CD4-positive, alpha-beta T cell (primary cell): ENCODE measurements around the gene TH. TPM values are rescaled to one million over a fixed set of nuclear protein-coding genes. Genes with fewer than 3 reads are reported as not detected.

Experiments used
- ATAC-seq: fragments of 200-7000 bp; cut with Tn5 transposase; one replicate; pipeline ENCODE4 v1.10.0; 2022; ENCODE audit warnings: mild to moderate bottlenecking; ENCODE audit not compliant: poor library complexity
- CTCF ChIA-PET: fragments of 350-600 bp; sonication (Branson Sonifier 250); formaldehyde crosslinking; loops from one replicate; lab custom pipeline; 2021; ENCODE audit warnings: antibody characterized with exemption, inconsistent platforms; lab: Charles Lee
- POLR2A ChIA-PET: fragments of 350-600 bp; sonication (Branson Sonifier 250); formaldehyde crosslinking; loops from one replicate; lab custom pipeline; 2021; ENCODE audit warnings: antibody characterized with exemption, inconsistent platforms; lab: Charles Lee
- DNase-seq, 14 experiments: peaks; one replicate each; pipeline ENCODE4 v3.0.0-alpha.2; 2013 to 2020; ENCODE audit warnings: mixed read lengths in 2 of 14
- H3K27ac ChIP-seq, 2 donors: one replicate each; pipeline versions ENCODE4 v1.5.1 to v1.7.0; 2013; ENCODE audit warnings: low read length in 2 of 2, low read depth in 1 of 2, mild to moderate bottlenecking in 1 of 2
- H3K27me3 ChIP-seq, 2 experiments: 1 replicate in 1 of 2; 2 replicates in 1 of 2; pipeline versions ENCODE4 v1.6.1 to v1.7.0; 2013; ENCODE audit warnings: low read length in 2 of 2, control low read depth in 1 of 2, mild to moderate bottlenecking in 1 of 2, moderate library complexity in 1 of 2; ENCODE audit not compliant: insufficient read depth in 2 of 2, control insufficient read depth in 1 of 2
- H3K36me3 ChIP-seq: one replicate; pipeline ENCODE4 v1.6.1; 2013; ENCODE audit warnings: low read length, control low read depth; ENCODE audit not compliant: insufficient read depth
- H3K4me1 ChIP-seq: one replicate; pipeline ENCODE4 v1.6.1; 2013; ENCODE audit warnings: low read length, control low read depth; ENCODE audit not compliant: insufficient read depth
- H3K4me3 ChIP-seq: one replicate; pipeline ENCODE4 v1.5.1; 2013; ENCODE audit warnings: mild to moderate bottlenecking, low read length, moderate library complexity
- H3K9me3 ChIP-seq, 2 experiments: 1 replicate in 1 of 2; 2 replicates in 1 of 2; pipeline versions ENCODE4 v1.6.1 to v1.7.0; 2013; ENCODE audit warnings: low read length in 2 of 2, mild to moderate bottlenecking in 2 of 2, control low read depth in 1 of 2, moderate library complexity in 1 of 2; ENCODE audit not compliant: control insufficient read depth in 1 of 2, insufficient read depth in 1 of 2
- H3K27ac Mint-ChIP-seq: one replicate; pipeline ENCODE4 v1.8.0; 2020; ENCODE audit warnings: mixed read lengths
- H3K27me3 Mint-ChIP-seq: one replicate; pipeline ENCODE4 v1.8.0; 2021; ENCODE audit warnings: mixed read lengths
- H3K36me3 Mint-ChIP-seq: one replicate; pipeline ENCODE4 v1.8.0; 2021; ENCODE audit warnings: low read depth, mixed read lengths
- H3K4me1 Mint-ChIP-seq: one replicate; pipeline ENCODE4 v1.8.0; 2021; ENCODE audit warnings: low read depth, mixed read lengths
- H3K4me3 Mint-ChIP-seq: one replicate; pipeline ENCODE4 v1.8.0; 2020; ENCODE audit warnings: mild to moderate bottlenecking, mixed read lengths
- H3K9me3 Mint-ChIP-seq: one replicate; pipeline ENCODE4 v1.8.0; 2020; ENCODE audit warnings: mixed read lengths
- CTCF ChIP-seq: fragments of 200-600 bp; IDR thresholded peaks from one replicate; pipeline ENCODE4 v1.8.0; 2022; ENCODE audit warnings: antibody characterized with exemption, mild to moderate bottlenecking
- intact Hi-C, 2 experiments: fragments of 100-400 bp; cut with DNase I in 1 of 2; cut with micrococcal nuclease in 1 of 2; formaldehyde crosslinking; loops; one replicate each; pipeline versions ENCODE4 v1.15.1 to v1.9.0; 2023 to 2025; cut with DNase I, micrococcal nuclease
- total RNA-seq, 174 experiments: library from RNA in 2 of 174; stranded (reverse) in 2 of 174; gene quantifications; one replicate each; pipeline ENCODE4 v1.2.3 and lab custom pipeline; 2021 to 2026

TH gene
- total RNA-seq, 2 experiments from 2014 or later = not detected

GRCh38 chr11:2168286-2169004 lies 3.2 kb downstream of the TH start:
- no peak for DNase-seq
- no peak for ATAC-seq
- H3K27ac Mint-ChIP-seq = no peak overlapping the region
- H3K4me1 Mint-ChIP-seq = no peaks in the 10 kb centered on the region
- no peaks in the 10 kb centered on the region for H3K9me3 Mint-ChIP-seq
- Histone ChIP-seq H3K27me3 (peaks cover 0 to 12% of the 10 kb centered on the region in 2 experiments), H3K27ac (no peak overlapping the region), H3K36me3 (no peaks in the 10 kb centered on the region), H3K9me3 (peaks cover 0 to 10% of the 10 kb centered on the region in 2 experiments), H3K4me1 (peaks cover 5% of the 10 kb centered on the region), H3K4me3 (no peak overlapping the region)
- H3K36me3 Mint-ChIP-seq = no peaks in the 10 kb centered on the region
- no peak for TF ChIP-seq CTCF
- ChIA-PET POLR2A (no interaction called here), CTCF (no interaction called here)
- H3K27me3 Mint-ChIP-seq = peaks cover 5% of the 10 kb centered on the region
- intact Hi-C loops = no loop called here
- no peak overlapping the region for H3K4me3 Mint-ChIP-seq

GRCh38 chr11:2167141-2168045 lies 4.2 kb downstream of the TH start:
- intact Hi-C loops = no loop called here
- no peak overlapping the region for H3K27ac ChIP-seq
- Mint-ChIP-seq H3K27ac (no peak overlapping the region), H3K4me1 (no peaks in the 10 kb centered on the region), H3K9me3 (no peaks in the 10 kb centered on the region), H3K36me3 (no peaks in the 10 kb centered on the region), H3K27me3 (peaks cover 12% of the 10 kb centered on the region), H3K4me3 (no peak overlapping the region)
- no peak for TF ChIP-seq CTCF
- DNase-seq (no peak), ATAC-seq (no peak)
- H3K36me3 ChIP-seq = no peaks in the 10 kb centered on the region
- CTCF ChIA-PET = no interaction called here
- H3K9me3 ChIP-seq = peaks cover 0 to 10% of the 10 kb centered on the region in 2 experiments
- H3K4me1 ChIP-seq = peaks cover 5% of the 10 kb centered on the region
- no peak overlapping the region for H3K4me3 ChIP-seq
- H3K27me3 ChIP-seq = peaks cover 0 to 12% of the 10 kb centered on the region in 2 experiments
- POLR2A ChIA-PET = no interaction called here

GRCh38 chr11:2166091-2166851 lies 5.3 kb downstream of the TH start:
- no peaks in the 10 kb centered on the region for H3K4me1 Mint-ChIP-seq
- no peaks in the 10 kb centered on the region for H3K36me3 Mint-ChIP-seq
- no peaks in the 10 kb centered on the region for H3K9me3 Mint-ChIP-seq
- peak; percentile 47 for TF ChIP-seq CTCF
- H3K27me3 ChIP-seq = peaks cover 0 to 12% of the 10 kb centered on the region in 2 experiments
- intact Hi-C loops = loop anchor here in 1 of 2 experiments (1.0 kb wide), 1 partner anchor 254 kb away; no protein-coding TSS in a partner anchor
- no peak overlapping the region for H3K27ac Mint-ChIP-seq
- ChIA-PET CTCF (interaction anchor here (1.0 kb wide), 1 partner anchor 254 kb away, joined by 3 read pairs; no protein-coding TSS in a partner anchor), POLR2A (no interaction called here)
- no peaks in the 10 kb centered on the region for H3K36me3 ChIP-seq
- H3K4me3 Mint-ChIP-seq = no peak overlapping the region
- peaks cover 5% of the 10 kb centered on the region for H3K4me1 ChIP-seq
- no peak overlapping the region for H3K4me3 ChIP-seq
- ATAC-seq (peak; percentile 48), DNase-seq (peak in 11 of 14 experiments; percentile 12 to 65 (median 32))
- no peak overlapping the region for H3K27ac ChIP-seq
- peaks cover 0 to 10% of the 10 kb centered on the region in 2 experiments for H3K9me3 ChIP-seq
- peaks cover 12% of the 10 kb centered on the region for H3K27me3 Mint-ChIP-seq
